Peyer's patch (tissue), 4 donors: ENCODE data around the gene FGF4. TPM values are rescaled to one million over a fixed set of nuclear protein-coding genes. Genes with fewer than 3 reads are reported as not detected.

Source experiments
- DNase-seq, 3 donors: peaks; one replicate each; pipeline ENCODE4 v3.0.0-alpha.2; 2017 to 2019
- H3K27ac ChIP-seq, 4 donors: fragments of 200-600 bp; sonication (generic); one replicate each; pipeline ENCODE4 v1.5.1; 2016 to 2019
- H3K27me3 ChIP-seq, 2 donors: fragments of 200-600 bp; sonication (generic); one replicate each; pipeline ENCODE4 v1.5.1; 2019
- H3K36me3 ChIP-seq, 3 donors: fragments of 200-600 bp; sonication (generic); one replicate each; pipeline ENCODE4 v1.5.1; 2016 to 2019
- H3K4me1 ChIP-seq, 4 donors: fragments of 200-600 bp; sonication (generic); one replicate each; pipeline ENCODE4 v1.5.1; 2016 to 2019
- H3K4me3 ChIP-seq, 4 donors: fragments of 200-600 bp; sonication (generic); 1 replicate in 3 of 4; 2 replicates in 1 of 4; pipeline ENCODE4 v1.5.1; 2016 to 2019; ENCODE audit warnings: mild to moderate bottlenecking in 1 of 4
- H3K9me3 ChIP-seq, 4 donors: fragments of 200-600 bp; sonication (generic); one replicate each; pipeline ENCODE4 v1.5.1; 2016 to 2019; ENCODE audit warnings: mild to moderate bottlenecking in 1 of 4
- CTCF ChIP-seq, 6 experiments: fragments of 450-650 bp in 4 of 6; fragments of 200-600 bp in 2 of 6; sonication (generic) in 1 of 6; IDR thresholded peaks; one replicate each; pipeline ENCODE4 v1.5.1; 2017 to 2019; ENCODE audit warnings: antibody characterized with exemption in 6 of 6, mild to moderate bottlenecking in 3 of 6, moderate library complexity in 1 of 6
- POLR2A ChIP-seq, 2 donors: fragments of 450-650 bp; IDR thresholded peaks; one replicate each; pipeline ENCODE4 v1.5.1; 2017; ENCODE audit warnings: antibody characterized with exemption in 2 of 2, mild to moderate bottlenecking in 2 of 2, moderate library complexity in 2 of 2
- total RNA-seq, 4 donors: library from RNA; depleted of rRNA; stranded (reverse); fragments of >200 nt; gene quantifications; one replicate each; pipeline ENCODE4 v1.1.0, GENCODE V29; 2016

The FGF4 gene
- not detected for total RNA-seq

DNA sequence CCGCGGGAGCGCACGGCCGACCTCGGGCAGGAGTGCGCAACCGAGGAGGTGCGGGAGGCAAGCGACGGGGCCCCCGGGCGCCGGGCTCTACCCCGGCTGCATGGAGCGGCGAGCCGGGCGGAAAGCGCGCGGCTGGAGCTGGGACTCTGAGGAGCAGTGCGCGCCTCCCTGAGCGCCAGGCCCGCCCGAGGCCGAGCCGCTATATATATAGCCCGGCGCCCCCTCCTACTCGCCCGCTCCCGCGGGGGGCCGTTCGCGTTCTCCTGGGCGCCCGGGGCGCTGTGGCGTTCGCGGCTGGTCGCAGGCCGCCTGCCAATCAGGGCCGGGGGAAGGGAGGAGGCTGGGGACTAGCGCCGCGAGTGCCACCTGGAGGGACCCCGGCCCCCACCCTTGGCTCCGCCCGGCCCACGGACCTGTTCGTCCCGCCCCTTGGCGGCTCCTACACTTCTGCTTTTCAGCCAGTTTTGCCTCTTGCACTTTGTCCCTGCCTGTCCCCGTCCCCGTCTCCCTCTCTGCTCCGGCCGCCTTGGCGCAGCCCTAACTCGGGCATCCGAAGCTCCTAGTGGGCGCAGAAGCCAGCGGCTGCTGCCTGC, at the start of gene FGF4:
Gene FGF4 (minus strand): TSS at position 179 of the 593 bp plus-strand sequence. CDS start 257 bp downstream, outside the sequence.
- no peak for DNase-seq
- no peak within 1 kb of the TSS for H3K4me3 ChIP-seq
- H3K4me1 ChIP-seq: no peaks in the 10 kb centered on the region
- no peaks in the 10 kb centered on the region for H3K9me3 ChIP-seq
- H3K36me3 ChIP-seq: no peaks in the 10 kb centered on the region
- no peak within 1 kb of the TSS for H3K27ac ChIP-seq
- H3K27me3 ChIP-seq: peaks cover 0 to 24% of the 10 kb centered on the region in 2 donors
- TF ChIP-seq POLR2A (IDR thresholded peaks at IDR 0.05) (no peak), CTCF (IDR thresholded peaks at IDR 0.05) (no peak)

- TF ChIP-seq POLR2A (IDR thresholded peaks at IDR 0.05) (no peak), CTCF (IDR thresholded peaks at IDR 0.05) (no peak)
- Histone ChIP-seq H3K27ac (no peak overlapping the region), H3K27me3 (peaks cover 0 to 10% of the 10 kb centered on the region in 2 donors), H3K9me3 (no peaks in the 10 kb centered on the region), H3K4me3 (no peak overlapping the region), H3K36me3 (no peaks in the 10 kb centered on the region), H3K4me1 (peaks cover 0 to 16% (median 1%) of the 10 kb centered on the region in 4 donors)
- no peak for DNase-seq
Measured at GRCh38 chr11:69823641-69824265, 48.6 kb upstream of the FGF4 start.

GRCh38 chr11:69822676-69823494, 47.7 kb upstream of the FGF4 start:
- no peak overlapping the region for H3K4me3 ChIP-seq
- H3K27me3 ChIP-seq: peaks cover 0 to 18% of the 10 kb centered on the region in 2 donors
- no peak overlapping the region for H3K27ac ChIP-seq
- DNase-seq: no peak
- H3K4me1 ChIP-seq: peaks cover 0 to 21% (median 0%) of the 10 kb centered on the region in 4 donors
- no peak for TF ChIP-seq POLR2A (IDR thresholded peaks at IDR 0.05)
- no peaks in the 10 kb centered on the region for H3K9me3 ChIP-seq
- H3K36me3 ChIP-seq: no peaks in the 10 kb centered on the region

- no peaks in the 10 kb centered on the region for H3K9me3 ChIP-seq
- H3K4me1 ChIP-seq: peaks cover 0 to 29% (median 0%) of the 10 kb centered on the region in 4 donors
- H3K36me3 ChIP-seq: no peaks in the 10 kb centered on the region
- peaks cover 0 to 30% of the 10 kb centered on the region in 2 donors for H3K27me3 ChIP-seq
- no peak overlapping the region for H3K4me3 ChIP-seq
- no peak for DNase-seq
- H3K27ac ChIP-seq: no peak overlapping the region
- TF ChIP-seq POLR2A (IDR thresholded peaks at IDR 0.05) (no peak), CTCF (IDR thresholded peaks at IDR 0.05) (no peak)
Measured at GRCh38 chr11:69821511-69822040, 46.4 kb upstream of the FGF4 start.

DNA sequence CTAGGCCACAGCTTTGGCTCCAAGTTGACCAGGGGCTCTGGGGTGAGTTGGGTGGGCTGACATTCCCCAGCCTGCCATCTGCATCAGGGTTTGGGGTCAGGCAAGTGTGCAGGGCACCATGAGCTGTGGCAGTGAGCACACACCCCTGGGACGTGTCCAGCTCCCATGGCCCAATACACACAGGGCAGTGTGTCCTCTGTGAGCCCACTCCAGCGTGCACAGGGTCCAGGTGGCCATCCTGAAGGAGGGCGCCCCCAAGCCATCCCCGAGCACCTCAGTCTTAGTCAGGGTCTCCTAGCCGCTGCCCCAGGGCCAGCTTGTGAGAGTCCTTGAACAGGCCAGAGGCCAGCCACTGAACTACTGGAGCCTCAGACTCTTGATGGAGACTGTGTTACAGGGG, 45.3 kb upstream of the FGF4 start:
- no peak overlapping the region for H3K27ac ChIP-seq
- no peaks in the 10 kb centered on the region for H3K9me3 ChIP-seq
- peaks cover 0 to 26% (median 0%) of the 10 kb centered on the region in 4 donors for H3K4me1 ChIP-seq
- no peaks in the 10 kb centered on the region for H3K36me3 ChIP-seq
- DNase-seq: no peak
- H3K27me3 ChIP-seq: peaks cover 0 to 37% of the 10 kb centered on the region in 2 donors
- H3K4me3 ChIP-seq: no peak overlapping the region
- TF ChIP-seq CTCF (IDR thresholded peaks at IDR 0.05) (no peak), POLR2A (IDR thresholded peaks at IDR 0.05) (no peak)
